ENCODE measurements around the gene TMEM131.
"Not testable (repeated sequence)": the region's sequence is repeated elsewhere in the genome, so short reads cannot be mapped to it uniquely, and the experiment has no call there.

Gene TMEM131

DNA sequence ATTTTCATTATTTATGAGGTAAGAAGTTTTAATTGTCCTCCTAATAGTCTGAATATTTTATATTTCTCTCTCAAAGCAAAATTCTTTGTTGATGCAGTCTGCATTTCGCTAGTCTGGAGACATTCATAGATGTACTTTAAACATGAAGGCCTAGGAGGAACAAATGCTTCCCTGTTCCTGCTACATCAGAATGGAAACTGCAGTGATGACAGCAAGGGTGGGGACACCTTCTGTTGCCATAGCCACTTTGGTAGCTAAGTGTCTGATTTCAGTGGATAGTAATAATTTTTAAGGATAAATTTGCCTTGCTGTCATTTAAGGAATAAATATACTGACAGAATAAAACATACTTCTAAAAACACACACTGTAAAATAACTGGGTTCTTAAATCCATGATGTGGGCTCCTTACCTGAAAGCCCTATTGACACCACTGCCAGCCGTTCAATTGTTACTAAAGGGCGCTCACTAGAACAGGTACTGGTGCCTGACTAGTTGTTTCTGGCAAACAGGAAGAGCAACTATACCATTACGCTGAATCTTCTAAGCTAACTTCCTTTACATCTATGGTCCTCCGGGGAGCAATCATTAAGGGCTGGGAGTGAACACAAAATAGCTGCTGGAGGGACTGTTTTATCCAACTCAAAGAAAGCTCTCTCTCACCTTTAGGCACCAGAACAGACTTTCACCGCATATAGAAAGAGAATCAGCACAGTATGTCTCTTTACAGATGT is 88.2 kb downstream of the TMEM131 start:
- DNase-seq = no peak

DNA sequence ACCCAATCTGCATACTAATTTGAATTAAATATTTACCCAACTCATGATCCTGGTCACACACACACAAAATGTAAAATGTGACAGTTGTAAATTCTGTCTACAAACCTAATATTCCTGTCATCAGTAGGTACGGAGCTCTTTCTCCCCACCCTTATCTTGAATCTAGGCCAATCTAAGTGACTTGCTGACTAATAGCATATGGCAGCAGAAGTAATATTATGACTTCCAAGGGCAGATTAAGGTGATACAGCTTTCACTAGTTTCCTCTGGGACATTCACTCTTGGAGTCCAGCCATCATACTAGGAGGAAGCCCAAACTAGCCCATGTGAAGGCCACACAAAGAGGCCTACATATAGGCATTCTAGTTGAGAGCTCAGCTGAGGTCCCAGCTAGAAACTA is 89.4 kb downstream of the TMEM131 start:
- no peak for DNase-seq

DNA sequence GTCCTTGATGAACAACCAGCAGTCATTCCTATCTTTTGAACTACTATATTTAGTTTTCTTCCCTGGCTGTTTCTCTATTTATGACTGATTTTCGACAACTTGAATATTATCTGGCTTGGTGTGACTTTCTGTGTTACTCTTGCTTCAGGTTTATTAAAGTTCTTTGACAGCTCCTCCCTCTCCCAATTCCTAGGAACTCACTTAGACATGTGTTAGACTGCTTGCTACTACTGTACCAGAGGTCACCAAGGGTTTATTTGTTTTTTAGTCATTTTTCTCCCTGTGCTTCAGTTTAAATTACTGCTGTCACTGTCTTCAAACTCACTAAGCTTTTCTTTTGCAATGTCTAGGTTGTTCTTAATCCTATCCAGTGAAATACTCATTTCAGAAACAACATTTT is 90.5 kb downstream of the TMEM131 start:
- no peak for DNase-seq

DNA sequence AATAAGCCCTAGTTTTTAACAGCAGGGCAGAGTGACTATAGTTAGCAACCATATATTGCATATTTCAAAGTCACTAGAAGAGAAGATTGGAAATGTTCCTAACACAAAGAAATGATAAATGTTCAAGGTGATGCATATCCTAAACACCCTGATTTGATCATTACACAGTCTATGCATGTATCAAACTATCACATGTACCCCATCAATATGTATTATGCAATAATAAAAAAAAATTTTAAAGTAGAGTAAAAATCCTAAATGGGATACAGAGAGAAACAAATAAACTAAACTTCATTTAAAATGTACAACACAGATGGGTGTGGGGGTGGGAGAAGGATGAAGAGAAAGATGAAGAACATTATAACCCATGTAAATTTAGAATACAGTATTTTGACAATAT is 93.9 kb downstream of the TMEM131 start:
- DNase-seq = no peak

DNA sequence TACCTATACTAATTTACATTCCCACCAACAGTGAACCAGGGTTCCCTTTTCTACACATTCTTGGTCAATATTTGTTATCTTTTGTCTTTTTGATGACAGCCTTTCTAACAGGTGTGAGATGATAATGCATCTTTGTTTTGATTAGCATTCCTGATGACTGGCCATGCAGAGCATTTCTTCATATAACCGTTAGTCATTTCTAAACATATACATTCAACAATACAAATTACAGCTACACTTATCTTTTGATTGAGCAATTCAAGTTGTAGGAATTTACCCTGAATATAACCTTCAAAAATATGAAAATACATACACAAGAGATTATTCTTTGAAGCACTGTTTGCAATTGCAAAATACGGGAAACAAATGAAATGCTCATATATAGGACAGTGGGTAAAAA is 94.9 kb downstream of the TMEM131 start:
- DNase-seq = no peak

DNA sequence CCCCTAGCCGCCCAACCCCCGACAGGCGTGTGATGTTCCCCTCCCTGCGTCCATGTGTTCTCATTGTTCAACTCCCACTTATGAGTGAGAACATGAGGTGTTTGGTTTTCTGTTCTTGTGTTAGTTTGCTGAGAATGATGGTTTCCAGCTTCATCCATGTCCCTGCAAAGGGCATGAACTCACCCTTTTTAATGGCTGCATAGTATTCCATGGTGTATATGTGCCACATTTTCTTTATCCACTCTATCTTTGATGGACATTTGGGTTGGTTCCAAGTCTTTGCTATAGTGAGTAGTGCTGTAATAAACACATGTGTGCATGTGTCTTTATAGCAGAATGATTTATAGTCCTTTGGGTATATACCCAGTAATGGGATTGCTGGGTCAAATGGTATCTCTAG is 102.7 kb downstream of the TMEM131 start:
- not testable (repeated sequence) for DNase-seq

DNA sequence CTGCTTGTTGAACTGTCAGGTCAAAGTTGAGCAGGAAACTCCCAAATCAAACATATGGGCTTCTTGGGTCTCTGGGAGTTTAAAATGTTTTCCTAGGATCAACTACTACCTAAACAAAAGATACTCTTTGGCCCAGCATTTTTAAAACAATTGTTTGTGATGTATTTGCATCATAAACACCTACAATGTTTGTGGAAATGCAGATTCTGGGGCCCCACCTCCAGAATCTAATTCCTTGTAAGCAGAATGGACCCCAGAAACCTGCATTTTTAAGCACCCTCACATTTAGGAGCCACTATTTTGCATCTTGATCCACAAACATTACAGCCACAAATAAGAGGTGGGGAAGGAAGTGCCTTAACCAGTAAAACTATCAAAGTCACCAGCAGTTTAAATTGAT is 104.1 kb downstream of the TMEM131 start:
- no peak for DNase-seq

DNA sequence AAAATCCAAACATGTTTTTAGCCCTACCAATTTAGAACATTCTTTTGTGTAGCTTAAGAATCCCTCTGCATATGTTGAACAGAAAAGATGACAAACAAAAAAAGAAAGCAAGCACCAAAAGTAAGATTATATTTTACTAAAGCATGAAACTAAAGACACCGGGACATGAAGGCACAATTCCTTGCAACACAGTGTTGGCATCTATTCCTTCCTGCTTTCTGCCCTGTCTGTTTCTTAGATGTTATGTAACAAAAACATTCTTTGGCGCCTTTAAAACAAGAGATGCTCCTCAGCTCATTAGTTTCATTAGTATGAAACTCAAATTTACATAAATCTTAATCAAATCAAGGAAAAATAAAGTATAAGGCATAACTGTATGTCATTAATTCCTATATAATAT is 106.6 kb downstream of the TMEM131 start:
- no peak for DNase-seq

DNA sequence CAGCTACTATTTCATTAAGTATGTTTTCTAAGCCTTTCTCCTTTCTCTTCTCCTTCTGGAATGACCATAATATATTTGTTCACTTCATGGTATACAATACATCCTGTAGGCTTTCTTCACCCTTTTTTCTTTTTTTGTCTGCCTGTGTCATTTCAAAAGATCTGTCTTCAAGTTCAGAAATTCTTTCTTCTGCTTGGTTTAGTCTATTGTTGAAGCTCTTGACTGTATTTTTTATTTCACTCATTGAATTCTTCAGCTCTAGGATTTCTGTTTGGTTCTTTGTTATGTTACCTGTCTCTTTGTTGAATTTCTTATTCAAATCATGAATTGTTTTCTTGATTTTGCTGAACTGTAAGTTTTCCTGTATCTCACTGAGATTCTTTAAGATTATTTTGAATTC is 109.9 kb downstream of the TMEM131 start:
- DNase-seq = no peak

DNA sequence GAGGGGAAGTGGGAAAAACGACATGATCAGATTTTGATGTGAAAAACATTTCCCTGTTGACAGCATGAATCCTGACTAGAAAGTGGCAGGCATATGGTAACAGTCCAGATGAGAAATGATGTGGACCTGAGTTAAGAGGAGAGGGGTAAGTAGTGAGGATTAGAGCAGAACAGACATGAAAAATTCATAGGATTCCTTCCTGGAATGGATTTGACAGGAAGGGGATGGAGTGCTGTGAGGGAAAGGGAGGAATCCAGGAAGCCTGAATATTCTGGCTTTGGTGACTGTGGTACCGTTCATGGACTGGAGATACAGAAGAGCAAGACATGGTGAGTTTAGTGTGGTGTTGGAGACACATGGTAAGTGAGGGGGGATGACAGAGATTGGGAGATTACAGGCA is 115.4 kb downstream of the TMEM131 start:
- DNase-seq = no peak

DNA sequence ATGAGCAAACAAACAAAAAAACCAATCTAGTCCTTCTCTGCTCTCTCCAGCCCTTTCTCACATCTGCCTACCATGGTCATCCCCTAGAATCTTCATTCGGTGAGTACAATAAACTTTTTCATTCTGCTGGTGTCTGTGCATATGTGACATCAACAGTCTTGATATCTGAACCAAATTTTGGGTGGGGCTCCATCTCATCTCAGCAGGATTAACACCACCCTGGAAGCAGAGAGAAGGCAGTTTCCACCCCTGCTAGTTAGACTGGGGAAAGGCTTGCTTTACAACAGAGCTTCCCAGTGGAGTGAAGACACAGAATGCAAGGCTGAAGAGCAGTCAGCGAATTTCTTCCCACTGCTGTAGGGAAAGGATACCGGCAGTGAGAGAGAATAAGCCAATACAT is 116.9 kb downstream of the TMEM131 start:
- DNase-seq = no peak

DNA sequence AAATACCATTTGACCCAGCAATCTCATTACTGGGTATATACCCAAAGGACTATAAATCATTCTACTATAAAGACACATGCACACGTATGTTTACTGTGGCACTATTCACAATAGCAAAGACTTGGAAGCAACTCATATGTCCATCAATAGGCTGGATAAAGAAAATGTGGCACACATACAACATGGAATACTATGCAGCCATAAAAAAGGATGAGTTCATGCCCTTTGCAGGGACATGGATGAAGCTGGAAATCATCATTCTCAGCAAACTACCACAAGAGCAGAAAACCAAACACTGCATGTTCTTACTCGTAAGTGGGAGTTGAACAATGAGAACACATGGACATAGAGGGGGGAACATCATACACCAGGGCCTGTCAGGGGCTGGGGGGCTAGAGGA is 117.4 kb downstream of the TMEM131 start:
- not testable (repeated sequence) for DNase-seq

DNA sequence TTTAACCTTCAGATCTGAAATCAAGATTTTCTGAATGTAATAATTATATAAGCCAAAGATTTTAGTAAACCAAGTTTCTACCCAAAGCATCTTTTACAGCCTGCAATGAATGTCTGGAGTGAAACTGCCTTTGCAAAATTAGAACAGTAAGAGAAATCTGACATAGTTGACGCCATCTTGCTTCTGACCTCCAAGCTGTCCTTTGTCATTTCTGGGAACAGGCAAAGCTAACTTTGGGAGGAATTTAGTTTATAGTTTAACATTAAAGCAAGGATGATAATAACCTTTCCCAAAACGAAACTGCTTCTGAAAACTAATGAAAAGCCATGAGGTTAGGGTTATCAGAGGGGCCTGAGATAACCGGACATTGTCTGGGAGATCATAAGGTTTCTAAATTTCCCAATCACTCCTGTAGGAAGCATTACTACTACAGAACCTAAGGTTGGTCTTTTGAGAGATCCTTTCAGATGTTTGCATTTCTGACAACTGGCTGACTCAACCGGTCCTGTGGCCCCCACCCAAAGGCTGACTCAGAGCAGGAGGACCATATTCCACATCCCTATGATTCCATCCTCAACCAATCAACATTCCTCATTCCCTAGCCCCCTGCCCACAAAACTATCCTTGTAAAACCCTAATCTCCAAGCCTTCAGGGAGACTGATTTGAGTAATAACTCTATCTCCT is 124.5 kb downstream of the TMEM131 start:
- no peak for DNase-seq

DNA sequence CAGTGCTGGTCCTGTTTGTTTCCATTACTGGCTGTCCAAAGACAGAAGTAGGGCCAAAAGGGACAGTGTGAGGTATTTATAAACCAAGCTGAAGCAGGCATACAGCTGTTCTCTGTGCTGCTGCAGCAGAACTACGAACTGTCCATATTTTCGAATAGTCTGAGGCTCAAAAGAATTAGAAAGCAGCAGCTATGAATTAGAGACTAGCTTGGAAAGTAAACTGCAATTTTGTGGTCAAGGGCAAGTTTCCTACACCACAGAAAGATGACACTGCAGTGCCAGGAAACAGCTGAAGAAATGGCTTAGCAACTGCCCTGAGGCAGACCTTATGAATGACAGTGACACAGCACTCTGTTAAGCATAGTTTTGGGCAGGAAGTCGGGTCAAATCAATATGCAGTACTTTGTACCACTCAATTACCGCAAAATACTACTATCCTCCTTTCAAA is 125.3 kb downstream of the TMEM131 start:
- no peak for DNase-seq

DNA sequence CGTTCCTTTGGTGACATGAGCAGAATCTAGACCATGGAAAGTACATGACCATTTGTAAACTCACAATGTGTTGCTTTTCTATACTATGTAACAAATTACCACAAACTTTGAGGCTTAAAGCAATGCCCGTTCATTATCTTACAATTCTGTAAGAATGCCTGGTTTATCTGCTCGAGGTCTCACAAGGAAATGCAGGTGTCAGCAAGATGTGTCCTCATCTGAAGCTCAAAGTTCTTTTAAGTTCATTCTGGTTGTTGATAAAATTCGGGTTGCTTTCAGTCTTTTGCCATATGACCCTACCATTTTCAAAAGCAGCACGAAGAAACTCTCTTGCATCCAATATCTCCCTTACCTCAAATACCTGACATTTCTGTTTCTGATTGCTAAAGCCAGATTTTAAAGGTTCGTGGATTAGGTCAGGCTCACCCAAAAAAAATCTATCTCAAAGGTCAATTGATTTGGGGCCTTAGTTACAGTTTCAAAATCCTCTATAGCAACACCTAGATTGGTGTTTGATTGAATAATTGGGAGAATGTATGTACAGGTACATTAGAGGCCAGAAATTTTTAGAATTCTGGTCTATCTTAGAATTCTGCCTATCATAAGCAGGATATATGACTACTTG is 125.9 kb downstream of the TMEM131 start:
- no peak for DNase-seq

DNA sequence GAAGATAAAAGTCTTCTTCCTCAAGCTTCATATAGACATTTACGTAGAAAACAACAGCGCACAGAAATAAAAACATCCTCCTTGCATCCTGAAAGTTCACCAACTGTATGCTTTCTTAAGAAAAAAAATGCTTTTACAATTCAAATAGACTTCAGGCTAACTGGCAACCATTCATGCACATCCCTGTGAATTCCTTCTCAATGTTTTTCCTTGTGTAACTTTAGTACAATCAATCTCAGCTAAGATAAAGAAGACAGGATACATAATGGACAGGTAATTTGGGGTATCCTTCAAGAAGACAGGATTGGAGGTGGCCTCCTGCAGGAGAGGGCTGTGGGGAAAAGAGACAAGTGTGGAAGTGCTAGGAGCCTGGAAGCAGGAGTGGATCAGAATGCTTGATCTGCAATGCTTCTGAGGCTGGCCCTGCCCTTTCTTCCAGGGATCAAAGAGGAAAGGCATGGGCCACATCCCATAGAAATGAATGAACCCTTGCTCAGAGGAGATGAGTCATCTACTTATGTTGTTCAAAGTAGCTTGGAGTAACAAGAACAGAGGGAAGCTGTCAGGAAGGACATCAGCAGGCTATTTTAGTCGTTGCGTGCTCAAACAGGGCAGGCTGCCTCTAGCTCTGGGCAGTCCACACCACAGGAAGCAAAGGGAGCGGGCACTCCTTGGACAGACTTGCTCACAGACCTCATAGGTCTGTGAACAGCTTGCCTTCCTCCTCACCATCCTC is 126.6 kb downstream of the TMEM131 start:
- DNase-seq = no peak

DNA sequence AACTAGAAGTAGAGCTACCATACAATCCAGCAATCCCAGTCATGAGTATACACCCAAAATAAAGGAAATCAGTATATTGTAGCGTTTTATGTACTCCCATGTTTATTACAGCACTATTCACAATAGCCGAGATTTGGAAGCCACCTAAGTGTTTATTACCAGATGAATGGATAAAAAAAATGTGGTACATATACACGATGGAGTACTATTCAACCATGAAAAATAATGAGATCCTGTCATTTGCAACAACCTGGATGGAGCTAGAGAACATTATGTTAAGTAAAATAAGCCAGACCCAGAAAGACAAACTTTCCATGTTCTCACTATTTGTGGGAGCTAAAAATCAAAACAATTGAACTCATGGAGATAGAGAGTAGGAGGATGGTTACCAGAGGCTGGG is 131.9 kb downstream of the TMEM131 start:
- no peak for DNase-seq

DNA sequence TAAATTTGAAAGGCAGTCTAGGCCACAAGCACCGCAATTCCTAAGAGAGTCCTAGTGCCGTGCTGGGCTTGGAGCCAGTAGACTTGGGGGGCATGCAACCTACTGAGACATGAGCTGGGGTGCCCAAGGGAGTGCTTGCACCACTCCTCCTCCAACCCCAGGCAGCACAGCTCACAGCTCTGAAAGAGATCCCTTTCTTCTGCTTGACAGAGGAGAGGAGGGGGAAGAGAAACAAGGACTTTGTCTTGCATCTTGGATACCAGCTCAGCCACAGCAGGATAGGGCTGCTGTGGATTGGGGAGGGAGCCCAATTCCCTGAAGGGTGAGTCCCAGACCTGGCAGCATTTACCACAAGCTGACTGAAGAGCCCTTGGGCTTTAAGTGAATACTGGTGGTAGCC is 134.6 kb downstream of the TMEM131 start:
- no peak for DNase-seq

DNA sequence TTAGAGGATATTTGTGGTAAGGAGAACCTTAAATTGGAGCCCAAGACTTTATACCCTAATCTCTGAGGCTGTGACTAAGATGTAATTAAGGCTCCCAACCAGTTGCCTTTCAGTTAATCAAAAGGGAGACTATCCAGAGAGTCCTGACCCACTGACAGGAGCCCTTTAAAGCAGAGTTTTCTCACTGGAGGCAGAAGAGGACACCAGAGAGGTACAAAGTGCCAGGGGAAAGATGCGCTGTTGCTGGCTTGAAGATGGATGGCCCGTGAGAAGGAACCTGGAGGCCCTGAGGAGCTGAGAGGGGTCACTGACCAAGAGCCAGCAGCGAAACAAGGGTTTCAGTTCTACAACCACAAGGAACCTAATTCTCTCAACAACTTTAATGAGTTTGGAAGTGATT is 137.3 kb downstream of the TMEM131 start:
- DNase-seq = no peak

DNA sequence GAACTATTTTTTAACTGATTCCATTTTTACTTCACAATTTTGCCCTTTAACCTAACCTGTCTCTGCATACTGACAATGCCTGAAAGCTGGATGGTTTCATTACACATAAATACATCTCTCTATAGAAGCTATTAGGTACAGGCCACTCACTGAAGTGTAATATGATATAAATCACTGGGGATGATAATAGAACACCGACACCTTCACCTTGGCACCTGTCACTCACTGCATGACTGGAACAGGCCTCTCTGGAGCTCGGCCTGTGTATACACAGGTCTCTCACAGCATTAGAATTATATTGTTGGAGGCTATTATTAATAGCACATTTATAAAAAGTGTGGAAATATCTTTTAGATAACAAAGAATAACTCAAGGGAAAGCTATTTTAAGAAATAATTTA is 138.2 kb downstream of the TMEM131 start:
- DNase-seq = no peak

DNA sequence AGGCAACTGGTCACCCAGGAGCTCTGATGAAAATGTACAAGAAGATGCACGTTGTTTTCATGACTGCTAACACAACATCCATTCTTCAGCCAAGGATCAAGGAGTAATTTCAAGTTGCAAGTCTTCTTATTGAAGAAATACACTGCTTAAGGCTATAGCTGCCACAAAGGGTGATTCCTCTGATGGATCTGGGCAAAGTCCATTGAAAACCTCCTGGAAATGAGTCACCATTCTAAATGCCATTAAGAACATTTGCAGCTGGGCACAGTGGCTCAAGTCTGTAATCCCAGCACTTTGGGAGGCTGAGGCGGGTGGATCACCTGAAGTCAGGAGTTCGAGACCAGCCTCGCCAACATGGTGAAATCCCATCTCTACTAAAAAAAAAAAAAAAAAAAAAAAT is 142.7 kb downstream of the TMEM131 start:
- DNase-seq = not testable (repeated sequence)

DNA sequence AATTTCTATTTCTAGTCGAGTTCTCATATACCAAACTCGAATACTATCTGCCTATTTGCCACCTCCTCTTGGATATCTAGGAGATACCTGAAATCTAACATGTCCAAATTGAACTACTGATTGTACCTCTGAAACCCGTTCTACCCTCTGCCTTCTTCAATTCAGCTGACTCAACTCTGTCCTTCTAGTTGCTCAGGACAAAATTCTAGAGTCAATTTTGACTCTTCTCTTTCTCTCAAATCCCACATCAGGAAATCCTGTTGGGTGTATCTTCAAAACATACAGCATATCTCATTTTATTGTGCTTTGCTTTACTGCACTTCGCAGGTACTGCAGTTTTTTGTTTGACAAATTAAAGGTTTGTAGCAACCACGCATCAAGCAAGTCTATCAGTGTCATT is 144.6 kb downstream of the TMEM131 start:
- DNase-seq = no peak

DNA sequence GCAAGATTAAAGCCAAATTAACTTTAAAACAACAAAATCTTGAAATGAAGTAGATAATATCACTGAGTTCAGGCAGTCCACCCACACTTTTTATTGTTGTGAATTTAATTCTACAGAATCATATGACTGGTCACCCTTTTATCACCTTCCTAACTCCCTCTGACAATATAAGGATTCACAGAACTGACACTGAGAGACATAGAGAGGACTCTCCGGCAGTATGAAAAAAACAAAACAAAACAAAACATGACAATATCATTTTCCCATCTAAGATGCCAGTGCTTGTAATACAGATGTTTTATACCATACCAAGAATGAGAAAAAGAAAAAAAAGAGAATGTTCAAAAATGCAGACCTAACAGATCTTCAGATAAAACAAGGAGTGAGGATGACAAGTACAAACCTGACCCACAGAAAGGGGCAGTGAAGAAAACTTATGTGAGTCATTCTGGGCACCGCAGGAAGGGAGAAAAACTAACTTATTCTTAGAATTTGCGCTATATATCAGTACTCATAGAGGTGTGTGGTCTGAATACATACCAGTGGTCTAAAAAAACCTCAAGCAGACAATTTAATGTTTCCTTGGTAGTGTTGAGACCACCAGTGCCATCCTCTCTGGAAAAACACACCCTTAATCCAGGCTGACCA is 145.7 kb downstream of the TMEM131 start:
- DNase-seq = no peak
